ENCODE results near the gene TTLL4. TPM values are rescaled to one million over a fixed set of nuclear protein-coding genes. Genes with fewer than 3 reads are reported as not detected.

Gene TTLL4
- total and polyA plus RNA-seq, 2 experiments from 2014 or later = 53.5 to 77.8 TPM

DNA sequence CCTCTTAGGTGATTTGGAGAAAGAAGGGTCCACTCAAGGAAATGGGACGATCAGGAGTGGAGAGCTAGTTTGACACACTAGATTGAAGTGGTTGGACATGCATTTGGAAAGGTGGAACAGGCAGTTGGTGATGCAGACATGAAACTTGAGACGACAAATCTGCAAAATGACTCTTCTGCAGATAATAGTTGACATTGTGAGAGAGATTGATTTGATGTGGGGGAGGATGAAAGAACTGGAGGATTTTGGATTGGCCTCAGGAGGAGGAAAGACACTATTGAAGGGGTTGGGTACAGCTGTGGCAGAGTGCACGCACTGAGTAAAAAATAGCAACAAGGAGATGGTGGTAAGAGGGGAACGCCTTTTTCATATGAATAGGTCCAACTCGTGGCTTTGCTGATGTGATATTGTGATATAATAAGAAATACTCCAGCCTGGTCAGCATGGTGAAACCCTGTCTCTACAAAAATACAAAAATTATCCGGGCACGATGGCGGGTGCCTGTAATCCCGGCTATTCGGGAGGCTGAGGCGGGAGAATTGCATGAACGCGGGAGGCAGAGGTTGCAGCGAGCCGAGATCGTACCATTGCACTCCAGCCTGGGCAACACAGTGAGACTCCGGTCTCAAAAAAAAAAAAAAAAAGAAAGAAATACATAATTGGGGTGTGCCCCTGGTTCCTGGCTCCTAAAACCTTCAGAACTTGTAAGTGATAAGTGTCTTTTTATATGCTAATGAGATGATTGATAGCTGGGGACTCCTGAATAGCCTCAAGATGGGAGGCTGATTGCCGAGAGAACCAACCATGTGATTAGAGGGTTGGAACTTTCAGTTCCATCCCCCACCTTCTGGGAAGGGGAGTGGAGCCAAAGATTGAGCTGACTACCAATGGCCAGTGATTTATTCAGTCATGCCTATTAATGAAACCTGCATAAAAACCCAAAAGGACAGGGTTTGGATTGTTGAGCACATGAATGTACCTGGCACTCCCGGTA is 9.7 kb downstream of the TTLL4 start:
- H3K27ac Mint-ChIP-seq = peak overlapping the region; percentile 61
- peaks cover 28% of the 10 kb centered on the region for H3K36me3 Mint-ChIP-seq (ENCODE audit: low read depth)
- H3K4me2 ChIP-seq = peak overlapping the region; percentile 46
- H3K4me1 Mint-ChIP-seq = peaks cover 30% of the 10 kb centered on the region
- peak overlapping the region; percentile 70 for H3K27ac ChIP-seq (ENCODE audit: low read depth)
- H3K27me3 ChIP-seq (ENCODE audit: insufficient read depth) = no peaks in the 10 kb centered on the region
- peaks cover 2% of the 10 kb centered on the region for H3K27me3 Mint-ChIP-seq (ENCODE audit: insufficient read depth, low read depth, poor library complexity)
- DNase-seq (ENCODE audit: low spot score) = peak; percentile 59
- no peak overlapping the region for H2AFZ ChIP-seq
- H4K20me1 ChIP-seq (replicated peaks; ENCODE audit: insufficient read depth) = peaks cover 22% of the 10 kb centered on the region
- H3K9me3 Mint-ChIP-seq = peaks cover 2% of the 10 kb centered on the region; the same call in 1 of the 3 replicates
- H3K9me2 ChIP-seq (ENCODE audit: insufficient read depth) = no peaks in the 10 kb centered on the region
- peaks cover 95% of the 10 kb centered on the region for H3K79me2 ChIP-seq (replicated peaks; ENCODE audit: insufficient read depth)
- peak overlapping the region; percentile 0; the same call in 1 of the 3 replicates for H3K4me3 Mint-ChIP-seq
- ATAC-seq = peak; percentile 72
- H3F3A ChIP-seq (replicated peaks; ENCODE audit: low read depth) = 0 out of 2 replicates have a peak, but pooled peaks cover 5% of the 10 kb centered on the region
- peaks cover under 1% of the 10 kb centered on the region; the same call in 1 of the 2 replicates for H3K36me3 ChIP-seq (ENCODE audit: insufficient read depth)
- no peak overlapping the region for H3K4me3 ChIP-seq
- H3K4me1 ChIP-seq (ENCODE audit: insufficient read depth) = peaks cover 44% of the 10 kb centered on the region
- TF ChIP-seq ZNF331 (CRISPR knock-in tag; IDR thresholded peaks at IDR 0.05; ENCODE audit: low read depth) (no peak), NANOG (IDR thresholded peaks at IDR 0.05; ENCODE audit: borderline replicate concordance) (peak; percentile 63; the same call in 1 of the 2 replicates), EZH2 (IDR thresholded peaks at IDR 0.05; ENCODE audit: low read depth, unreplicated experiment) (no peak), EZH2phosphoT487 (IDR thresholded peaks at IDR 0.05; ENCODE audit: unreplicated experiment) (no peak)

DNA sequence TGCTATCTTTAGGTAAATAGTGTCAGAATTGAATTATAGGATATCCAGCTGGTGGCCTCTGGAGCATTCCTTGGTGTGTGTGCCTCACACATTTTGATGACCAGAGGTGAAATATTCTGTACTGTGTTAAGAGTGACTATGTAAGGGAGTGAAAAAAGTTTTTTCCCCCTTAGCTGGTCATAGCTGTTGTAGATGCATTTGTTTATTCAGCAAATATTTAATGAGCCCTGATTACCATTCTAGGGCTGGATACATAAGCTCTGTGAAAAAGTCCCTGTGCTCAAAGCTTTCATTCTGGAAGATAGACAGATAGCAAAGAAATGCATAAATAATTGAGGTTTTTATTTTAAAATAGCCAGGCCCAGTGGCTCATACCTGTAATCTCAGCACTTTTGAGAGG is 10.9 kb downstream of the TTLL4 start:
- Histone ChIP-seq H2AFZ (no peak overlapping the region), H3K4me2 (peak overlapping the region; percentile 46; the same call in 1 of the 2 replicates), H3K4me3 (no peak overlapping the region), H3K36me3 (ENCODE audit: insufficient read depth) (peaks cover 5% of the 10 kb centered on the region; the same call in 1 of the 2 replicates), H3K4me1 (ENCODE audit: insufficient read depth) (peaks cover 44% of the 10 kb centered on the region), H3K79me2 (replicated peaks; ENCODE audit: insufficient read depth) (peaks cover 95% of the 10 kb centered on the region), H4K20me1 (replicated peaks; ENCODE audit: insufficient read depth) (peaks cover 21% of the 10 kb centered on the region), H3K9me2 (ENCODE audit: insufficient read depth) (no peaks in the 10 kb centered on the region), H3K27me3 (ENCODE audit: insufficient read depth) (no peaks in the 10 kb centered on the region), H3F3A (replicated peaks; ENCODE audit: low read depth) (0 out of 2 replicates have a peak, but pooled peaks cover 5% of the 10 kb centered on the region), H3K27ac (ENCODE audit: low read depth) (no peak overlapping the region)
- ATAC-seq (no peak), DNase-seq (ENCODE audit: low spot score) (no peak)
- H3K9me3 Mint-ChIP-seq = peaks cover 13% of the 10 kb centered on the region
- H3K27me3 Mint-ChIP-seq (ENCODE audit: insufficient read depth, low read depth, poor library complexity) = no peaks in the 10 kb centered on the region
- H3K36me3 Mint-ChIP-seq (ENCODE audit: low read depth) = peaks cover 35% of the 10 kb centered on the region
- H3K27ac Mint-ChIP-seq = no peak overlapping the region
- H3K4me1 Mint-ChIP-seq = peaks cover 30% of the 10 kb centered on the region
- H3K4me3 Mint-ChIP-seq = no peak overlapping the region
- TF ChIP-seq, protein P1, sequence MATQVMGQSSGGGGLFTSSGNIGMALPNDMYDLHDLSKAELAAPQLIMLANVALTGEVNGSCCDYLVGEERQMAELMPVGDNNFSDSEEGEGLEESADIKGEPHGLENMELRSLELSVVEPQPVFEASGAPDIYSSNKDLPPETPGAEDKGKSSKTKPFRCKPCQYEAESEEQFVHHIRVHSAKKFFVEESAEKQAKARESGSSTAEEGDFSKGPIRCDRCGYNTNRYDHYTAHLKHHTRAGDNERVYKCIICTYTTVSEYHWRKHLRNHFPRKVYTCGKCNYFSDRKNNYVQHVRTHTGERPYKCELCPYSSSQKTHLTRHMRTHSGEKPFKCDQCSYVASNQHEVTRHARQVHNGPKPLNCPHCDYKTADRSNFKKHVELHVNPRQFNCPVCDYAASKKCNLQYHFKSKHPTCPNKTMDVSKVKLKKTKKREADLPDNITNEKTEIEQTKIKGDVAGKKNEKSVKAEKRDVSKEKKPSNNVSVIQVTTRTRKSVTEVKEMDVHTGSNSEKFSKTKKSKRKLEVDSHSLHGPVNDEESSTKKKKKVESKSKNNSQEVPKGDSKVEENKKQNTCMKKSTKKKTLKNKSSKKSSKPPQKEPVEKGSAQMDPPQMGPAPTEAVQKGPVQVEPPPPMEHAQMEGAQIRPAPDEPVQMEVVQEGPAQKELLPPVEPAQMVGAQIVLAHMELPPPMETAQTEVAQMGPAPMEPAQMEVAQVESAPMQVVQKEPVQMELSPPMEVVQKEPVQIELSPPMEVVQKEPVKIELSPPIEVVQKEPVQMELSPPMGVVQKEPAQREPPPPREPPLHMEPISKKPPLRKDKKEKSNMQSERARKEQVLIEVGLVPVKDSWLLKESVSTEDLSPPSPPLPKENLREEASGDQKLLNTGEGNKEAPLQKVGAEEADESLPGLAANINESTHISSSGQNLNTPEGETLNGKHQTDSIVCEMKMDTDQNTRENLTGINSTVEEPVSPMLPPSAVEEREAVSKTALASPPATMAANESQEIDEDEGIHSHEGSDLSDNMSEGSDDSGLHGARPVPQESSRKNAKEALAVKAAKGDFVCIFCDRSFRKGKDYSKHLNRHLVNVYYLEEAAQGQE (IDR thresholded peaks at IDR 0.05; ENCODE audit: unreplicated experiment) = no peak
- no peak for TF ChIP-seq CREB1 (CRISPR knock-in tag; IDR thresholded peaks at IDR 0.05; ENCODE audit: low read depth)
- TF ChIP-seq EZH2 (IDR thresholded peaks at IDR 0.05; ENCODE audit: low read depth, unreplicated experiment) = no peak
- TF ChIP-seq EZH2phosphoT487 (IDR thresholded peaks at IDR 0.05; ENCODE audit: unreplicated experiment) = no peak
- TF ChIP-seq NANOG (IDR thresholded peaks at IDR 0.05; ENCODE audit: borderline replicate concordance) = no peak
- no peak for TF ChIP-seq ZNF114 (CRISPR knock-in tag; IDR thresholded peaks at IDR 0.05)
- TF ChIP-seq, protein P2, sequence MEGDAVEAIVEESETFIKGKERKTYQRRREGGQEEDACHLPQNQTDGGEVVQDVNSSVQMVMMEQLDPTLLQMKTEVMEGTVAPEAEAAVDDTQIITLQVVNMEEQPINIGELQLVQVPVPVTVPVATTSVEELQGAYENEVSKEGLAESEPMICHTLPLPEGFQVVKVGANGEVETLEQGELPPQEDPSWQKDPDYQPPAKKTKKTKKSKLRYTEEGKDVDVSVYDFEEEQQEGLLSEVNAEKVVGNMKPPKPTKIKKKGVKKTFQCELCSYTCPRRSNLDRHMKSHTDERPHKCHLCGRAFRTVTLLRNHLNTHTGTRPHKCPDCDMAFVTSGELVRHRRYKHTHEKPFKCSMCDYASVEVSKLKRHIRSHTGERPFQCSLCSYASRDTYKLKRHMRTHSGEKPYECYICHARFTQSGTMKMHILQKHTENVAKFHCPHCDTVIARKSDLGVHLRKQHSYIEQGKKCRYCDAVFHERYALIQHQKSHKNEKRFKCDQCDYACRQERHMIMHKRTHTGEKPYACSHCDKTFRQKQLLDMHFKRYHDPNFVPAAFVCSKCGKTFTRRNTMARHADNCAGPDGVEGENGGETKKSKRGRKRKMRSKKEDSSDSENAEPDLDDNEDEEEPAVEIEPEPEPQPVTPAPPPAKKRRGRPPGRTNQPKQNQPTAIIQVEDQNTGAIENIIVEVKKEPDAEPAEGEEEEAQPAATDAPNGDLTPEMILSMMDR (conservative IDR thresholded peaks at IDR 0.05; ENCODE audit: low read depth in 2 of 2) = no peak

All from GM23338 (cell line).